ENCODE measurements around the gene CEP70. TPM values are rescaled to one million over a fixed set of nuclear protein-coding genes. Genes with fewer than 3 reads are reported as not detected.
"Not testable (repeated sequence)": the region's sequence is repeated elsewhere in the genome, so short reads cannot be mapped to it uniquely, and the experiment has no call there.

CEP70 gene
- total RNA-seq, 4 donors from 2014 or later: 68.3 to 100 (median 71.9) TPM

DNA sequence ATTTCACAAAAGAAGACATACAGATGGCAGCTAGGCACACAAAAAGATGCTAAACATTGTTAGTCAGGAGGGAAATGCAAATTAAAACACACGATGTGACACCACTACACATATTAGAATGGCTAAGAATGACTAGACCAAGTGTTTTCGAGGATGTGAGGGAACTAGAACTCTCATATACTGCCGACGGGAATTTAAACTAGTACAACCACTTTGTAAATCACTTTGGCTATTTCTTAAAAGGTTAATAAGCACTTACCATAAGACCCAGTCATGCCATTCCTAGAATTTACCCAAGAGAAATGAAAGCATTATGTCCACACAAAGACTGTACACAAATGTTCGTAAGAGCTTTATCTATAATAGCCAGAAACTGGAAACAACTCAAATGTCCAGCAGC lies 5.6 kb downstream of the CEP70 start:
- no peak overlapping the region for H3K4me3 ChIP-seq (replicated peaks in 1 of 3)
- no peaks in the 10 kb centered on the region for H3K9me3 ChIP-seq
- H3K27me3 ChIP-seq: no peaks in the 10 kb centered on the region
- TF ChIP-seq, protein P1, sequence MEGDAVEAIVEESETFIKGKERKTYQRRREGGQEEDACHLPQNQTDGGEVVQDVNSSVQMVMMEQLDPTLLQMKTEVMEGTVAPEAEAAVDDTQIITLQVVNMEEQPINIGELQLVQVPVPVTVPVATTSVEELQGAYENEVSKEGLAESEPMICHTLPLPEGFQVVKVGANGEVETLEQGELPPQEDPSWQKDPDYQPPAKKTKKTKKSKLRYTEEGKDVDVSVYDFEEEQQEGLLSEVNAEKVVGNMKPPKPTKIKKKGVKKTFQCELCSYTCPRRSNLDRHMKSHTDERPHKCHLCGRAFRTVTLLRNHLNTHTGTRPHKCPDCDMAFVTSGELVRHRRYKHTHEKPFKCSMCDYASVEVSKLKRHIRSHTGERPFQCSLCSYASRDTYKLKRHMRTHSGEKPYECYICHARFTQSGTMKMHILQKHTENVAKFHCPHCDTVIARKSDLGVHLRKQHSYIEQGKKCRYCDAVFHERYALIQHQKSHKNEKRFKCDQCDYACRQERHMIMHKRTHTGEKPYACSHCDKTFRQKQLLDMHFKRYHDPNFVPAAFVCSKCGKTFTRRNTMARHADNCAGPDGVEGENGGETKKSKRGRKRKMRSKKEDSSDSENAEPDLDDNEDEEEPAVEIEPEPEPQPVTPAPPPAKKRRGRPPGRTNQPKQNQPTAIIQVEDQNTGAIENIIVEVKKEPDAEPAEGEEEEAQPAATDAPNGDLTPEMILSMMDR (IDR thresholded peaks at IDR 0.05): no peak
- H3K27ac ChIP-seq: no peak overlapping the region
- no peak for DNase-seq
- 84 to 86% methylated on average over 5 of the region's 5 CpGs for WGBS, 2 donors
- H3K4me1 ChIP-seq: peaks cover 5 to 21% of the 10 kb centered on the region in 2 donors
- no peaks in the 10 kb centered on the region for H3K36me3 ChIP-seq
- intact Hi-C loops (cut with DNase I): no loop called here

DNA sequence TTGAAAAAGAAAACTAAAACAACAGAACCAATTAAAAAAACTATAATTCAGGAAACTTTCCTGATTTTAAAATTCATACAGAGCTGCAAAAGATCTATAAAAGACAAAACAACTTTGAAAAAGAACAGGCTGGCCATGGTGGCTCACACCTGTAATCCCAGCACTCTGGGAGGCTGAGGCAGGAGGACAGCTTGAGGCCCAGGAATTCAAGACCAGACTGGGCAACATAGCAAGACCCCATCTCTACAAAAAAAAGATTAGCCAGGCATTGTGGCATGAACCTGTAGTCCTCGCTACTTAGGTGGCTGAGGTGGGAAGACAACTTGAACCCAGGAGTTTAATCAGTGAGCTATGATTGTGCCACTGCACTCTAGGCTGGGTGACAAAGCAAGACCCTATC lies 6.7 kb downstream of the CEP70 start:
- TF ChIP-seq, protein P1 (IDR thresholded peaks at IDR 0.05): no peak
- TF ChIP-seq POLR2A (IDR thresholded peaks at IDR 0.05): no peak
- WGBS, 2 donors: 89 to 93% methylated on average over 1 of the region's 1 CpG
- Histone ChIP-seq H3K4me1 (peaks cover 0 to 15% of the 10 kb centered on the region in 2 donors), H3K27me3 (no peaks in the 10 kb centered on the region), H3K9me3 (no peaks in the 10 kb centered on the region), H3K36me3 (no peaks in the 10 kb centered on the region), H3K4me3 (replicated peaks in 1 of 3) (no peak overlapping the region), H3K27ac (no peak overlapping the region)
- intact Hi-C loops (cut with DNase I): no loop called here
- DNase-seq: no peak

- no peaks in the 10 kb centered on the region for H3K36me3 ChIP-seq
- WGBS, 2 donors: 49 to 61% methylated on average over 6 of the region's 6 CpGs
Measured at GRCh38 chr3:138578961-138579574, 15.0 kb downstream of the CEP70 start.

GRCh38 chr3:138578141-138578540 lies 15.9 kb downstream of the CEP70 start:
- Histone ChIP-seq H3K4me3 (replicated peaks in 1 of 3) (no peak overlapping the region), H3K27ac (peak overlapping the region in 1 of 3 donors; percentile 80), H3K4me1 (peaks cover 27 to 28% of the 10 kb centered on the region in 2 donors), H3K27me3 (no peaks in the 10 kb centered on the region), H3K9me3 (no peaks in the 10 kb centered on the region), H3K36me3 (no peaks in the 10 kb centered on the region)
- no peak for DNase-seq
- intact Hi-C loops (cut with DNase I): no loop called here
- no peak for TF ChIP-seq POLR2A (IDR thresholded peaks at IDR 0.05)
- TF ChIP-seq, protein P1 (IDR thresholded peaks at IDR 0.05): no peak
- 83 to 84% methylated on average over 4 of the region's 4 CpGs for WGBS, 2 donors

More at GRCh38 chr3:138578961-138579574, 15.0 kb downstream of the CEP70 start:
- Histone ChIP-seq H3K9me3 (no peaks in the 10 kb centered on the region), H3K4me3 (replicated peaks in 1 of 3) (no peak overlapping the region), H3K27me3 (no peaks in the 10 kb centered on the region), H3K4me1 (peaks cover 28 to 36% of the 10 kb centered on the region in 2 donors), H3K27ac (peak overlapping the region; percentile 54 to 80 (median 56))
- peak; percentile 73 to 79 for DNase-seq
- TF ChIP-seq, protein P1 (IDR thresholded peaks at IDR 0.05): no peak
- TF ChIP-seq POLR2A (IDR thresholded peaks at IDR 0.05): no peak
- intact Hi-C loops (cut with DNase I): no loop called here

- Histone ChIP-seq H3K4me1 (no peaks in the 10 kb centered on the region), H3K9me3 (no peaks in the 10 kb centered on the region), H3K27me3 (no peaks in the 10 kb centered on the region), H3K36me3 (no peaks in the 10 kb centered on the region), H3K27ac (no peak overlapping the region), H3K4me3 (replicated peaks in 1 of 3) (no peak overlapping the region)
- WGBS, 2 donors: 96 to 100% methylated on average over 1 of the region's 1 CpG
- no peak for TF ChIP-seq POLR2A (IDR thresholded peaks at IDR 0.05)
- TF ChIP-seq, protein P1 (IDR thresholded peaks at IDR 0.05): no peak
- DNase-seq: no peak
- intact Hi-C loops (cut with DNase I): no loop called here
Measured at GRCh38 chr3:138573138-138573537, 20.9 kb downstream of the CEP70 start.

GRCh38 chr3:138569624-138570023 lies 24.4 kb downstream of the CEP70 start:
- 94 to 97% methylated on average over 8 of the region's 8 CpGs for WGBS, 2 donors
- DNase-seq; H3K27me3 ChIP-seq; H3K36me3 ChIP-seq; H3K4me3 ChIP-seq (replicated peaks in 1 of 3); intact Hi-C loops (cut with DNase I); H3K4me1 ChIP-seq; H3K9me3 ChIP-seq; H3K27ac ChIP-seq: not testable (repeated sequence)

Data from thyroid gland (tissue), 4 donors.